ENCODE data around the gene FAM78B. TPM values are rescaled to one million over a fixed set of nuclear protein-coding genes. Genes with fewer than 3 reads are reported as not detected.

Gene FAM78B
- total RNA-seq, 1 experiment from 2014 or later = 1.1 TPM

- DNase-seq (ENCODE audit: unreplicated experiment) = no peak
- CTCF ChIA-PET = no interaction called here
- POLR2A ChIA-PET = no interaction called here
- H3K4me1 Mint-ChIP-seq (ENCODE audit: insufficient read depth, unreplicated experiment) = no peaks in the 10 kb centered on the region
- no peaks in the 10 kb centered on the region for H3K36me3 Mint-ChIP-seq (ENCODE audit: insufficient read depth, unreplicated experiment)
- intact Hi-C loops (cut with micrococcal nuclease) = no loop called here
- TF ChIP-seq CTCF (IDR thresholded peaks at IDR 0.05; ENCODE audit: unreplicated experiment) = no peak
- BruUV-seq (replicated peaks) = no TSS peak
- no peak overlapping the region for H3K4me3 Mint-ChIP-seq (ENCODE audit: unreplicated experiment)
- H3K27me3 Mint-ChIP-seq (ENCODE audit: insufficient read depth, unreplicated experiment) = no peaks in the 10 kb centered on the region
- no peak overlapping the region for H3K27ac Mint-ChIP-seq (ENCODE audit: low read depth, unreplicated experiment)
- H3K9me3 Mint-ChIP-seq (ENCODE audit: unreplicated experiment) = no peaks in the 10 kb centered on the region
Measured at GRCh38 chr1:166129006-166129405, 37.8 kb downstream of the FAM78B start.

GRCh38 chr1:166128195-166128594, 38.6 kb downstream of the FAM78B start:
- ChIA-PET POLR2A (no interaction called here), CTCF (interaction anchor here (0.6 to 1.1 kb wide), 3 partner anchors 31 to 351 kb away, joined by 4 to 7 read pairs (median 4); no protein-coding TSS in a partner anchor)
- Mint-ChIP-seq H3K27me3 (ENCODE audit: insufficient read depth, unreplicated experiment) (no peaks in the 10 kb centered on the region), H3K9me3 (ENCODE audit: unreplicated experiment) (no peaks in the 10 kb centered on the region), H3K27ac (ENCODE audit: low read depth, unreplicated experiment) (no peak overlapping the region), H3K4me1 (ENCODE audit: insufficient read depth, unreplicated experiment) (no peaks in the 10 kb centered on the region), H3K4me3 (ENCODE audit: unreplicated experiment) (no peak overlapping the region), H3K36me3 (ENCODE audit: insufficient read depth, unreplicated experiment) (no peaks in the 10 kb centered on the region)
- no peak for TF ChIP-seq CTCF (IDR thresholded peaks at IDR 0.05; ENCODE audit: unreplicated experiment)
- no TSS peak for BruUV-seq (replicated peaks)
- intact Hi-C loops (cut with micrococcal nuclease) = no loop called here
- DNase-seq (ENCODE audit: unreplicated experiment) = no peak

- no peaks in the 10 kb centered on the region for H3K4me1 Mint-ChIP-seq (ENCODE audit: insufficient read depth, unreplicated experiment)
Measured at GRCh38 chr1:166127003-166127402, 39.8 kb downstream of the FAM78B start.

GRCh38 chr1:166122873-166123466, 43.8 kb downstream of the FAM78B start:
- no TSS peak for BruUV-seq (replicated peaks)
- POLR2A ChIA-PET = no interaction called here

More at GRCh38 chr1:166127003-166127402, 39.8 kb downstream of the FAM78B start:
- Mint-ChIP-seq H3K36me3 (ENCODE audit: insufficient read depth, unreplicated experiment) (no peaks in the 10 kb centered on the region), H3K27me3 (ENCODE audit: insufficient read depth, unreplicated experiment) (no peaks in the 10 kb centered on the region), H3K9me3 (ENCODE audit: unreplicated experiment) (no peaks in the 10 kb centered on the region), H3K4me3 (ENCODE audit: unreplicated experiment) (no peak overlapping the region), H3K27ac (ENCODE audit: low read depth, unreplicated experiment) (no peak overlapping the region)
- no TSS peak for BruUV-seq (replicated peaks)
- ChIA-PET POLR2A (no interaction called here), CTCF (interaction anchor here (1.1 kb wide), 1 partner anchor 352 kb away, joined by 7 read pairs; no protein-coding TSS in a partner anchor)
- intact Hi-C loops (cut with micrococcal nuclease) = no loop called here
- TF ChIP-seq CTCF (IDR thresholded peaks at IDR 0.05; ENCODE audit: unreplicated experiment) = no peak
- DNase-seq (ENCODE audit: unreplicated experiment) = no peak

More at GRCh38 chr1:166122873-166123466, 43.8 kb downstream of the FAM78B start:
- no peak overlapping the region for H3K27ac Mint-ChIP-seq (ENCODE audit: low read depth, unreplicated experiment)
- CTCF ChIA-PET = interaction anchor here (0.6 to 1.6 kb wide), 5 partner anchors 10 to 666 kb away, joined by 3 to 7 read pairs (median 4); no protein-coding TSS in a partner anchor
- no peaks in the 10 kb centered on the region for H3K9me3 Mint-ChIP-seq (ENCODE audit: unreplicated experiment)
- H3K4me1 Mint-ChIP-seq (ENCODE audit: insufficient read depth, unreplicated experiment) = no peaks in the 10 kb centered on the region
- no peak for DNase-seq (ENCODE audit: unreplicated experiment)
- H3K4me3 Mint-ChIP-seq (ENCODE audit: unreplicated experiment) = no peak overlapping the region
- no peaks in the 10 kb centered on the region for H3K27me3 Mint-ChIP-seq (ENCODE audit: insufficient read depth, unreplicated experiment)
- intact Hi-C loops (cut with micrococcal nuclease) = no loop called here
- H3K36me3 Mint-ChIP-seq (ENCODE audit: insufficient read depth, unreplicated experiment) = no peaks in the 10 kb centered on the region
- no peak for TF ChIP-seq CTCF (IDR thresholded peaks at IDR 0.05; ENCODE audit: unreplicated experiment)
